Measurements from ENCODE around the gene COPB2.

Gene COPB2

GRCh38 chr3:139327861-139328260 lies 61.6 kb downstream of the COPB2 start:
- DNase-seq (ENCODE audit: low read depth, low spot score) = no peak

- DNase-seq (ENCODE audit: low read depth, low spot score) = no peak
These were observed 62.2 kb downstream of the COPB2 start for GRCh38 chr3:139327231-139327630.

GRCh38 chr3:139326707-139327106 lies 62.7 kb downstream of the COPB2 start:
- DNase-seq (ENCODE audit: low read depth, low spot score) = no peak

DNA sequence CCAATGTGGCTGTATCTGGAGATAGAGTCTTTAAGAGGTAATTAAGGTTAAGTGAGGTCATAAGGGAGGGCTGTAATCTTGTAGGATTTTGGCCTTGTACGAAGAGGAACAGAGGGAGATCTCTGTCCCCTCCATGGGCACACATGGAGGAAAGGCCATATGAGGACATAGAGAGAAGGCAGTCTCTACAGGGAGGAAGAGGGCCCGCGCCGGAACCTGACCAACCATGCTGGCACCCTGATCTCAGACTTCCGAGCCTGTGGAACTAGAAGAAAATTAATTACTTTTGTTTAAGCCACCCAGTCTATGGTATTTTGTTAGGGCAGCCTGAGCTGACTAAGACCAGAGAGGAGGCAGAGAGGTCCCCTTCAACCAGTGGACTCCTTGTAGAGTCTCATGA lies 63.3 kb downstream of the COPB2 start:
- DNase-seq (ENCODE audit: low read depth, low spot score) = no peak

DNA sequence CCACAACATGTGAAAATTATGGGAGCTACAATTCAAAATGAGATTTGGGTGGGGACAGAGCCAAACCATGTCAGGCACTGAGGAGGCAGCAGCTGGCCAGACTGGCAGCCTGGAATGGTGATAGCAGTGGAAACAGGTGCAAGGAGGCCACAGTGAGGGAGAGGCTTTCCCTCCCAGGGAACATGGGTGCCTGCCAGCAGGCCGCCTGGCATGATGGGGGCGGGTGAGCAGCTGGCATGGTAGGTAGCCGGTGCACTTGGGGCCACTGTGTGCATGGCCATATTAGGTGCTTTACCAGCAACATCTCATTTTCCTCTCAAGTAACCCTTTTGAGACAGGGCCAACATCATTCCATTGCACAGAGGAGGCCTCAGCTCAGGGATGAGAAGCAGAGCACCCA lies 63.9 kb downstream of the COPB2 start:
- DNase-seq (ENCODE audit: low read depth, low spot score) = no peak

GRCh38 chr3:139324456-139324855 lies 65.0 kb downstream of the COPB2 start:
- DNase-seq (ENCODE audit: low read depth, low spot score) = no peak

DNA sequence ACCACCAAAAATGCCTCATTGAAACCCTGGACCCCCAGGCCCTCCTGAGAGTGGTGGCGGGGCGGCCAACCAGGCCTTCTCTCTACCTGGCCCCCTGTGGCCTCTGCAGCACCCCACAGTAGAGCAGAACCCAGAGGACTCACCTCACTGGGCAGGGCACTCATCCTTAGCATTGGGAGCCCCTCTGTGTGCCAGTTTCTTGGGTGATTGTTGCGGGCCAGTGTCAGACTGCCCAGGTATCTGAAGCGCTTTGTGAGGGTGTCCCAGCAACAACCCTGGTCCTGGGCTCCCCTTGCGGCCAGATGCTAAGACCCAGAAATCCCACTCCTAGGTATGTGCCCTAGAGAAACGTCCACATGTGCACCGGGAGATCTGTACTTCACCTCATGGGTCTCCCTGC lies 66.3 kb downstream of the COPB2 start:
- DNase-seq (ENCODE audit: low read depth, low spot score) = no peak

DNA sequence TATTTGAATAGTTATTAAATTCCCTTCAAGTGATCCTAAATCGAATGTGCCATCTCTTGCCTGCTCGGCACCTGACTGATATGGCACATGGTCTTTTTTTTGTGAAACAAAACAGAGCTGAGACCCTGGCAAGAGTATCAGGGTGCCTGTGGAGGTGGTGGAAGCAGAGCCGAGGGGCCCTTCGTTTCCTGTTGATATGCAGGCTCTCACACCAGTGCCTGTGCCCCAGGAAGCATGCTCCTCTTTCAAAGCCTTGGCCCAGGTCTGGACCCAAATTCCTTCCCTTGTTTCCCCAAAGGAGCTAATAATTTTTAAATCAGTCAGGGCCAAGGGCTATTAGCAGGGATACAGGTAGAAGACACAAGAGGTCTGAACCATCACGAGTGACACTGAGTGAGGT lies 67.1 kb downstream of the COPB2 start:
- no peak for DNase-seq (ENCODE audit: low read depth, low spot score)

DNA sequence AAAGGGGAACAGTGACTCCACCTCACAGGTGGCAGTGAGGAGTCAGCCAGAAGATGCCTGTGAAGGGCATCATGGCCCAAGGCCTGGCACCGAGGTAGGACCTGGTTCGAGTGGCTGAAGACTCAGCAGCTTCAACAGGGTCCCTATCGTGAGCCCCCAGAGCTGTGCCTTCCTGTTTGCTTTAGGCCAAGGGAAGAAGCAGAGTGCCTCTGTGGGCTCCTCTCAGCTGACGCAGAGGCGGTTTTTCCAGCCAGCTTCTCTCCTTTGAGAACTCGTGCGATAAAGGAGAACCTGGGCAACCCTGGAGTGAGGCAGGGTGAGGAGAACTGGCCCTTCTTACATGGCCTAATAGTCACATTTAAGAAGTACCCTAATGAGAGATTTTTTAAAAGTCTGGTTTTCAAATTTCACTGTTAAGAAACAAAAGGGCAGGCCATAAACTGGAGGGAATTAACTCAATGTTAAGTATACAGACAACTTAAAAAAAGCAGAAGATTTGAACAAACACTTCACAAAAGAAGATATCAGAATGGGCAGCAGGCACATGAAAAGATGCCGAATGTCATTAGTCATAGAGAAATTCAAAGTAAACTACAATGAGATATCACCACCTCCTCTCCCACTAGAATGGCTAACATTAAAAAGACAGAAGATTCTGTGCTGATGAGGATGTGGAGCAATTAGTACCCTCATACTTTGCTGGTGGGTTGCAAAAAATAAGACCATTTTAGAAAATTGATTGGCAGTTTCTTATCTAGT lies 68.7 kb downstream of the COPB2 start:
- DNase-seq (ENCODE audit: low read depth, low spot score) = no peak

DNA sequence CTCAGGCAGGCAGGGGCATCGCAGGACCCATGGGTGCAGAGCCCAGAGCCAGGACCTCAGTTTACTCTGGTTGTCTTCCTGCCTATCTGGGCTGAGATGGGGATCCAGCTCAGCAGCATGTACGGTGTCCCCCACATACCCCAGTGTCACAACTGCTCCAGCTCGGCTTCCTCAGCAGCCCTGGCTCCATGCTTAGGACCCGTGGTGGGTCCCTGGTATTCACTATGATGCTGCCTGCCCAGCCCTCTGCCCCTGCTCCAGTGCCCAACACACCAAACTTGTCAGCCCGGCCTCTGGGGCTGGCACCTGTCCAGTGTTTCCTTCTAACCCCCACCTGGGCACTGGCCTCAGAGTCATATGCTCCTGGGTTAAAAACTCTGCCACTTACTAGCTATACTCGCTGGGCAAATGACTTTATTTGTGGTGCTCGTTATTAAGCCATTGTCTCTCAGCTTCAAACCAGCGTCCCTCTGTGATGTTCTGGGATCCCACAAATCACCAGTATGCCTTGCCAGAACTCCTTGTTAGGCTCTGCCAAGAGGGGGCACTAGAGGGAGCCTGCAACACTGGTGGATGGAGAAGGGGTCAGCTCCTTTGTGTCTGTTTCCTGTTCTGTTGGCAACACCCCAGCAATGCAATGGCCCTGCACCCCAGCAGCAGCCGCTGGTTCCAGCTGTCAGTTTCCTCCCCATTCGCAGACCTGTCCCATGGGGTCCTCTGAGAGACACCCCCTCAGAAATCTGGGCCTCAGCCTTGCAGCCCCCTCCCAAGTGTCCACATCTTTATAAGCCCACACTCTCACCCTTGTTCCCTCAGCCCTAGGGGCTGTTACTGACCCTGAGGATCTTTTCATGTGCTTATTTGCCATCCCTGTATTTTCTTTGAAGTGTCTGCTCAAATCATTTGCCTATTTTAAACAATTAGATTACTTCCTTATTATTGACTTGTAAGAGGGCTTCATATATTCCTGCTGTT lies 69.7 kb downstream of the COPB2 start:
- no peak for DNase-seq (ENCODE audit: low read depth, low spot score)

DNA sequence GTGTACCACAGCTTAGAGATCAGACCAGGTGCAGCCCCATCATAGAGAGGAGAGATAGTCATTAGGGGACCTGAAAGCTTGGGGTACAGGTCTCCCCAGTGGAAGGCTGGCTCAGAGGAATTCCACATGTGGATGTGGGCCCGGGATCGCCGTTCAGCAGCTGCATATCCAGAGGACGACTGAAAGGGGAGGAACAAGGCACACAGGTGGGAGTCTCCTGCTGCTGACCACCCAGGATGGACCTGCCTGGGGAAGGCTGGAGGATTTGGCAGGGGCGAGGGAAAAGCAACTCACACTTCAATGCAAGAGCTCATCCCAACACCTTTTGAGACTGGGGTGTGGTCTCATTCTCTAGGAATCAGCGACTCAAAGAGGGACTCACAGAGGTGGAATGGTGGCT lies 70.6 kb downstream of the COPB2 start:
- DNase-seq (ENCODE audit: low read depth, low spot score) = no peak

DNA sequence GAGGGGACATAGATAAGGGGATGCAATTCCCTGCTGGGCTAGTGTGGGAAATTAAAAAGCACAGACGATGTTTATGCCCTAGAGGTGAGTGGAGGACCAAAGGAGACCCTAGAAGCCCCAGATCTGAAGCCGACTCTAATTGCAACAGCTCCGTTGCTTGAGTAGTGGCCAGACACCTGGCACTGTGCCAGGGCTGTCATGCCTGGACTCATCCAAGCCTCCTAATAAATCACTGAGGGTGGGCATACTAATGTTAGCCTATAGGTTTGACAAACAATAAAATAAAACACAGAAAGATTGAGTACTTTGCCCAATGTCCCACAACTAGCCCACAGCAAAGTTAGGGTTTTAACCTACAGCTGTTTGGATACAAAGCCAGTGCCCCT lies 71.0 kb downstream of the COPB2 start:
- DNase-seq (ENCODE audit: low read depth, low spot score) = no peak

DNA sequence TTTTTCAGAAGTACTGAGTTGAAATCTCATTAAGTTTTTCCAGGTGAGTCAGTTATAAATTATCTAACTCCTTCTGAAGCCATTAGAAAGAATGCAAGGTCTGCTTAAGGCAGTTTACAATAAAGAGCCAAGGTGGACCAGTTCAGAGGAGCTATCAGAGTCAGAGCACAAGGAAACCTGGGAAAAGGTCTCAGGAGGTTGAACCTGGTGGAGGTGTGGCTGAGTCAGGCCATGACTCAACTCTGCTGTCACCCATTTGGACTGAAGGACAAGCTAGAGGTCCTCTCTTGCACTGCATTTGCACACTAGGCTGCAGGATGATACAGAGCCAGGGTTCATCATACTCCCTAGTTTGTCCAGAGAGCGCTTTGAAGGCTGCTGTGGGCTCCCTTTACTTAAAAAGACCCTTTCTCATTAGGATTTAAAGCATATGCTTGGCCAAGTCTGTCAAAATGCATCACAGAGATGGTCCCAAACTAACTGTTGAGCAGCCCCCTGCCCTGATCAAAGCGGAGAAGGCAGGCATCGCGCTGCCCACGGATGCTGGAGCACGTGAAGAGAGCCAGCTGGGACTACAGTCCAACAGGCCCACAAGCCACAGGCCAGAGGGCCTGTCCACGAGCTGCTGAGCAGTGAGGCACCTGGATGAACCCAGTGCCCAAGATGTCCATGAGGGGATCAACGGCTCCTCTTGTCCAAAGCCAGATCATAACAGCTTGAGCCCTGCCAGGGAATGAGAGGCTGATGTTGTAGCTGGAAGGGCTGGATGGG lies 71.6 kb downstream of the COPB2 start:
- DNase-seq (ENCODE audit: low read depth, low spot score) = no peak

- DNase-seq (ENCODE audit: low read depth, low spot score) = no peak
These were observed 72.2 kb downstream of the COPB2 start for GRCh38 chr3:139317215-139317614.

GRCh38 chr3:139313921-139314320 lies 75.5 kb downstream of the COPB2 start:
- no peak for DNase-seq (ENCODE audit: low read depth, low spot score)

DNA sequence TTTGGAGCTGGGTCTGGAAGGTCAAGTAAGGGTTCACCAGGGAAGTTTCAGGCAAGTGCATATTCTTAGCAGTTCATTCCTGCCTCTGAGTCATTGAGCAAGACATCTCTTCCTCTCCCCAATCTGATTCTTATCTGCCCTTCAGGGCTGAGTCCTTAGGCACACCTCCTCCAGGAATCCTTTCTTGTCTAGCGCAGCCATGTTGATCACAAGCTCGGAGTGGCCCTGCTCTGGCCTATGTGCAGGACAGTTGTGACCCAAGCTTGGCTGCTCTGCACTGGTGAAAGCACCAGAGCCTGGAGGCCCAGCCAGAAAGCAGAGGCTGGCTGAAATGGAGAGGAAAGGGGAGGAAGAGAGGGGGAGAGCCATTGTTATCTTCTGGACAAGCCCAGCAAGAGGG lies 76.5 kb downstream of the COPB2 start:
- DNase-seq (ENCODE audit: low read depth, low spot score) = no peak

- DNase-seq (ENCODE audit: low read depth, low spot score) = no peak
These were observed 77.0 kb downstream of the COPB2 start for GRCh38 chr3:139312416-139312815.

DNA sequence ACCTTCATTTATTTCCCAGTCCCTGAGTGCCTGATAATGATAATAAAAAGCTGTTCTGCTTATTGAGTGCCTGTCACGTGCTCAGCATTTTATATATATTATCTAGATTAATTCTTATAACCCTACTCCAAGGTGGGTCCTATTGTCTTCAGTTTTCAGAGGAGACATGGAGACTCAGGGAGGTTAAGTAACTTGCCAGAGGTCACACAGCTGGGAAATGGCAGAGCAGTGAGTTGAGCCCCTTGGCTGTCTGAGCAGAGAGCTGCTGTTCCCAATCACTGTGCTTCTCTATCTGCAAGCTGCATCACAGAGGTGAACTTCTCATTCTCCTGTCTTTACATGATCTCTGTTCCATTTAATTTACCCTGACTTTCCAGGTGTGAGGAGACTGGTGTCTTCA lies 77.9 kb downstream of the COPB2 start:
- DNase-seq (ENCODE audit: low read depth, low spot score) = no peak

- DNase-seq (ENCODE audit: low read depth, low spot score) = peak; percentile 91
These were observed 78.9 kb downstream of the COPB2 start for GRCh38 chr3:139310474-139310933.

DNA sequence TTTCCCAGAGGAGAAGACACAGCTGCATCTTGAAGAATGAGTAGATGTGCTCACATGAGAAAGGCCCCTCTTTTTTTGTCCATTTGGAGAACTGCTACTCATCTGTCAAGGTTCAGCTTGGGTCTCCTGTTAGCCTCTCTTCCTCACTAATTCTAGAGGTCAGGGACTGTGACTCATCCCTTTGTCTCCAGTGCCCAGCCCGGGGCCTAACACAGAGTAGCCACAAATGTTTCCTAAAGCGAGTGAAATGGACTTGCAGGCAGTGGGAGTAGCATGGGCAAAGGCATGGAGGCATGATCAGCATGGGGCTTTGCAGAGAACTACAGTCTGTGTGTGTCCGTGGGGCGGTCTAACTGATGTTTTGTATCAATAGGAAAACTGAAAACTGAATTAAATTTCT lies 79.6 kb downstream of the COPB2 start:
- peak; percentile 51 for DNase-seq (ENCODE audit: low read depth, low spot score)

GRCh38 chr3:139309061-139309591 lies 80.3 kb downstream of the COPB2 start:
- DNase-seq (ENCODE audit: low read depth, low spot score) = peak; percentile 67

DNA sequence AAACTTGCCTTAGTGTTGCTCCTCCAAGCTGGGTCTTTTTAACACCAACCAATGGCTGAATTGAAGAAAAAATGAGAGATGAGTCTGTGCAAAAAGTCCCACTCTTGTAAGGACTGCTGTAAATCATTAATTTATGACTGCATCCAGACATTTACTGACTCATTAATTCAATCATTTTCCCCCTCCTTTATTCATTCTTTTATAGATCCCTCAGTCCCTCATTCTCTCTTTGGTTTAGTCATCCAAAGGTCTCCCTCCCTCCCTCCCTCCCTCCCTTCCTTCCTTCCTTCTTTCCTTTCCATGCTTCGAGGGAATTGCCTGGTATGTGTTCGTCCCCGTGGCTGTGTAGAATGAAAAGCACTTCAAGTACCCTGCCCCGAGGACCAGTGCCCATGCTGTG lies 80.9 kb downstream of the COPB2 start:
- no peak for DNase-seq (ENCODE audit: low read depth, low spot score)
